Measurements from ENCODE around the gene MS4A14. TPM values are rescaled to one million over a fixed set of nuclear protein-coding genes. Genes with fewer than 3 reads are reported as not detected.
A peak's percentile ranks its signal among the peaks of the same experiment; 100 is the strongest.

The MS4A14 gene
- total and polyA plus RNA-seq, 2 of the 4 experiments (the other 2 are of a cell fraction): not detected

DNA sequence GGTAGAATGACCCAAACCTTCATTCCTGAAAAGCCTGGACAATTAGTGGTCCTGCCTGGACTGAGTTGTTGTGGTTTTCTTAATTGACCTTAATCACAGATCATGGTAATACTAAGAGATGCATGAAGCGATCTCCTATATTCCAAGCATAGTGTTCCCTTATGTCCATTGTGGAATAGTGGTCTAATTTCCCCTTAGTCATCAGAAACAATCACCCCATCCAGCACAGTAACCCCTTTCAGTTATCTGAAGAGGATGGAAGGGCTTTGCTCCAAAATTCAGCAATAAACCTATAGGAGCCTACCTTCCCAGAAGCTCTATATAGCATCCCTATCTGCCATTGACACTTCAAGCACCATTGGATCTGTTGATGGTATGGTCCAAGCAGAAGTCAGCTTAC, 26.4 kb downstream of the MS4A14 start:
- H4K5ac ChIP-seq (ENCODE audit: low read depth, low read length): no peak overlapping the region
- H3K4ac ChIP-seq (ENCODE audit: low read depth, low read length): no peak overlapping the region
- no peak overlapping the region for H3K18ac ChIP-seq (ENCODE audit: low read depth, low read length)
- no peak overlapping the region for H2BK15ac ChIP-seq (ENCODE audit: low read depth, low read length)
- no peak overlapping the region for H3K4me3 ChIP-seq (ENCODE audit: insufficient read depth, low read depth, low read length)
- 0 out of 2 replicates have a peak, but pooled peaks cover 2% of the 10 kb centered on the region for H3K9me3 ChIP-seq (ENCODE audit: control insufficient read depth, insufficient read depth, low read length)
- H3K27ac ChIP-seq (ENCODE audit: insufficient read depth, low read length): no peak overlapping the region
- H3K27me3 ChIP-seq (ENCODE audit: control insufficient read depth, insufficient read depth, low read length): no peaks in the 10 kb centered on the region
- H2BK5ac ChIP-seq (ENCODE audit: low read depth, low read length, poor library complexity, severe bottlenecking): no peak overlapping the region
- dilution Hi-C loops (cut with HindIII; ENCODE audit: low sequenced_read_pairs, unreplicated experiment) (no loop called here), intact Hi-C loops (cut with micrococcal nuclease) (no loop called here), in situ Hi-C loops (cut with MboI; ENCODE audit: low sequenced_read_pairs) (no loop called here)
- H2BK20ac ChIP-seq (ENCODE audit: low read depth, low read length): no peak overlapping the region
- no peak overlapping the region for H2AK5ac ChIP-seq (ENCODE audit: low read depth, low read length)
- WGBS, 2 experiments (ENCODE audit: extremely low coverage in 2 of 2, insufficient read length in 1 of 2): no CpG with 5 or more reads among the region's 1 CpG
- H3K23ac ChIP-seq (ENCODE audit: low read depth, low read length): no peak overlapping the region
- no peaks in the 10 kb centered on the region for H3K79me1 ChIP-seq (ENCODE audit: low read depth in 1 of 2, low read length in 2 of 2)
- POLR2A ChIA-PET (ENCODE audit: unreplicated experiment): no interaction called here
- no peak overlapping the region for H2AK9ac ChIP-seq (replicated peaks; ENCODE audit: low read depth, low read length, poor library complexity)
- H3K4me1 ChIP-seq (ENCODE audit: control insufficient read depth, insufficient read depth, low read length): no peaks in the 10 kb centered on the region
- H4K8ac ChIP-seq (ENCODE audit: low read depth in 2 of 2, low read length in 2 of 2): no peak overlapping the region
- no peak overlapping the region for H4K91ac ChIP-seq (ENCODE audit: insufficient read depth, low read depth, low read length)
- DNase-seq (no peak), ATAC-seq (ENCODE audit: low read depth) (no peak)
- H3K4me2 ChIP-seq (ENCODE audit: low read depth, low read length): no peak overlapping the region
- no peaks in the 10 kb centered on the region for H3K36me3 ChIP-seq (ENCODE audit: control insufficient read depth, insufficient read depth, low read length)
- BruUV-seq (replicated peaks): no TSS peak
- H3K56ac ChIP-seq (ENCODE audit: extremely low read depth, insufficient read depth, low read length): no peak overlapping the region
- TF ChIP-seq MAFK (IDR thresholded peaks at IDR 0.05; ENCODE audit: low read depth, low read length): peak; percentile 35; the same call in 1 of the 2 replicates
- no peak for TF ChIP-seq MXI1 (IDR thresholded peaks at IDR 0.05; ENCODE audit: borderline replicate concordance, low read depth, low read length)
- H3K14ac ChIP-seq (replicated peaks; ENCODE audit: low read depth, low read length): no peak overlapping the region
- no peaks in the 10 kb centered on the region for H3K9me1 ChIP-seq (ENCODE audit: insufficient read depth, low read length)
- H4K20me1 ChIP-seq (ENCODE audit: insufficient read depth, low read length): no peaks in the 10 kb centered on the region
- H2BK120ac ChIP-seq (ENCODE audit: low read depth, low read length): no peak overlapping the region
- CTCF ChIA-PET: no interaction called here
- no peak overlapping the region for H3K9ac ChIP-seq (ENCODE audit: low read depth, low read length)
- no peak overlapping the region for H2AFZ ChIP-seq (replicated peaks; ENCODE audit: low read length, poor library complexity)

All from IMR-90 (cell line).